Cerebellar cortex (tissue), 1 donor: ENCODE measurements around the gene ZC3H7A.
"Not testable (repeated sequence)": the region's sequence is repeated elsewhere in the genome, so short reads cannot be mapped to it uniquely, and the experiment has no call there.

ENCODE experiments used
- DNase-seq: peaks from one replicate; pipeline ENCODE4 v3.0.0-alpha.2; 2015; ENCODE audit warnings: low spot score

The ZC3H7A gene, protein sequence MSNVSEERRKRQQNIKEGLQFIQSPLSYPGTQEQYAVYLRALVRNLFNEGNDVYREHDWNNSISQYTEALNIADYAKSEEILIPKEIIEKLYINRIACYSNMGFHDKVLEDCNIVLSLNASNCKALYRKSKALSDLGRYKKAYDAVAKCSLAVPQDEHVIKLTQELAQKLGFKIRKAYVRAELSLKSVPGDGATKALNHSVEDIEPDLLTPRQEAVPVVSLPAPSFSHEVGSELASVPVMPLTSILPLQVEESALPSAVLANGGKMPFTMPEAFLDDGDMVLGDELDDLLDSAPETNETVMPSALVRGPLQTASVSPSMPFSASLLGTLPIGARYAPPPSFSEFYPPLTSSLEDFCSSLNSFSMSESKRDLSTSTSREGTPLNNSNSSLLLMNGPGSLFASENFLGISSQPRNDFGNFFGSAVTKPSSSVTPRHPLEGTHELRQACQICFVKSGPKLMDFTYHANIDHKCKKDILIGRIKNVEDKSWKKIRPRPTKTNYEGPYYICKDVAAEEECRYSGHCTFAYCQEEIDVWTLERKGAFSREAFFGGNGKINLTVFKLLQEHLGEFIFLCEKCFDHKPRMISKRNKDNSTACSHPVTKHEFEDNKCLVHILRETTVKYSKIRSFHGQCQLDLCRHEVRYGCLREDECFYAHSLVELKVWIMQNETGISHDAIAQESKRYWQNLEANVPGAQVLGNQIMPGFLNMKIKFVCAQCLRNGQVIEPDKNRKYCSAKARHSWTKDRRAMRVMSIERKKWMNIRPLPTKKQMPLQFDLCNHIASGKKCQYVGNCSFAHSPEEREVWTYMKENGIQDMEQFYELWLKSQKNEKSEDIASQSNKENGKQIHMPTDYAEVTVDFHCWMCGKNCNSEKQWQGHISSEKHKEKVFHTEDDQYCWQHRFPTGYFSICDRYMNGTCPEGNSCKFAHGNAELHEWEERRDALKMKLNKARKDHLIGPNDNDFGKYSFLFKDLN

DNA sequence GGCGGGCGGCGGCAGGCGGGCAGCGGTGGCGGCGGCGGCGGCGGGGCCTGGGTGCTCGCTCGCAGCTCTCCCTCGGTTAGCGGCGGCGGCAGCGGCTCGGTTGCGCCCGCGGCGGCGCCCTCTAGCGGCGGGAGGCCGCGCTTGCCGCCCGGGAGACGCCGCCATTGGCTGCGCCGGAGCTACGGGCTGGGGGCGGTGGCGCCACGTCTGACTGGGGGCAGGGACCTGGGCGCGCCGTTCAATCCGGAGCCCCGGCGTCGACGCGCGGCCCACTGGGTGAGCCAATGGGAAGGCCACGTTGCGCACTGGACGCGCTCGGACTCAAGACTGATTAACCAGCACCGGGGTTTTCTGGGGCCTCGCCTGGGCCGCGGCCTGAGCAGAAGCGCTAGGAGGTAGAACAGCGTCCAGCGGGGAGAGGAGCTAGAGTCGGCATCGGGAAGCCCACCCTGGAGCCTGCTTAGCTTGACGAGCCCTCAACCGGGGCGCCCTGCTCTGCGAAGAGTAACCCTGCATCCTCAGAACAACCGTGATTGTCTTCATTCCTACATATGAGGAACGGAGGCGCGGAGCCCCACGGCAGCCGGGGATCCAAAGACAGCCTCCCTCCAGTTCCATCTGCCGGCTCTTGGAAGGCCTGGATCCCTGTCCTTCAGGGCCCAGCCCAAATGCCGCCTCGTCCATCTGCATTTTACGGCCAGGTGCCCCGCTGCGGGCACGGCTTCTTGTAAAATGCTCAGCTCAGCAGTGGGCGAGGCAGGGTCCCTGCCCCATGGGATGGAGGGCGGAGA lies at the start of gene ZC3H7A:
ZC3H7A (minus strand) TSS at position 93 of the 791 bp plus-strand sequence. CDS start 14,904 bp downstream, outside the sequence.
- peak; percentile 97 for DNase-seq

GRCh38 chr16:11844499-11844898 lies 47.4 kb upstream of the ZC3H7A start:
- DNase-seq: no peak

DNA sequence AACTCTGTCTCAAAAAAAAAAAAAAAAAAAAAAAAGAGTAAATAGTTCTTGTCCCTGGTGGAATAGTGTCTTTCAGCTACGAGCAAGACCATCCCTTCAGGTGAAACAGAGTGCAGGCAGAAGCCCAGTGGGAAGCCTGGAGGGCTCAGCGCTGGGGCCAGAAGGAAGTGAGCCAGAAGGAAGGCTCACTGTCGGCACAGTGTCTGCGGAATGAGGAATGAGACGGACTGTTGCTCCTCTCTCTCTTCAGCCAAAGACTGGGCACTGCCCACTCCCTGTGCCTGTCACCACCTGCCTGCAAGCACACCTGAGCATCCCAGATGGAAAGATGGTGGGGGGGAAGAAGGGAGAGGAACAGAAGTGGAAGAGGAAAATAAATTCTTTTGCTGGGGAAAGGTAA lies 46.8 kb upstream of the ZC3H7A start:
- peak; percentile 72 for DNase-seq

- no peak for DNase-seq
Measured at GRCh38 chr16:11843206-11843605, 46.1 kb upstream of the ZC3H7A start.

DNA sequence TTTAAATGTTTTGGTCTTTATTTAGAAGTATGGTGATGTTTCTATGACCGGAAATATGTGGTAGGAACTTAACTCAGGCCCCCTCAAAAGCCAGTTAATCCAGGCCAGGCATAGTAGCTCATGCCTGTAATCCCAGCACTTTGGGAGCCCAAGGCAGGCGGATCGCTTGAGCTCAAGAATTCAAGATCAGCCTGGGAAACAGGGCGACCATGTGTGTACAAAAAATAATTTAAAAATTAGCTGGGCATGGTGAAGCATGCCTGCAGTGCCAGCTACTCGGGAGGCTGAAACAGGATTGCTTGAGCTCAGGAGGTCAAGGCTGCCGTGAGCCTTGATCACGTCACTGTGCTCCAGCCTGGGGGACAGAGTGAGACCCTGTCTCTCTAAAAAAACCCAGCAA lies 44.0 kb upstream of the ZC3H7A start:
- no peak for DNase-seq

DNA sequence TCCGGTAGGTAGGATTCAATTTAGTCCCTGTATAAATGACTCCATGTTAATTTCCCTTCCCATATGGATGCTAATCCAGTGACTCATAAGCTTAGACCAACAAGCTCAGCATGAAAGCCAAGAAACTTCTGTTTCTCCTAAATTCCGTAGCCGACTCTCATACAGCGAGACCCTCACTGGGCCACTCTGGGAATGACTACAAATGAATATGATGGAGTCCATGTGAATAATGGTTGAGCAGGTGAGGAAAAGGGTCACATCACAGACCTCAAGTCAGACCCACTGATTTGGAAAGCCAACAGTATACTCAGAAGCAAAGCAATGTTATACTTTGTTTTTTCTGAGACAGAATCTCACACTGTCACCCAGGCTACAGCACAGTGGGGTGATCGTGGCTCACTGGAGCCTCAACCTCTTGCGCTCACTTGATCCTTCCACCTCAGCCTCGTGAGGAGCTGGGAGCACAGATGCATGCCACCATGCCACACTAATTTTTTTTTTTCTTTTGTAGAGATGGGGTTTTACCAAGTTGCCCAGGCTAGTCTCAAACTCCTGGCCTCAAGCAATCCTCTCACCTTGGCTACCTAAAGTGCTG lies 39.7 kb upstream of the ZC3H7A start:
- DNase-seq: peak; percentile 80

- DNase-seq: peak; percentile 85
Measured at GRCh38 chr16:11835891-11836649, 39.0 kb upstream of the ZC3H7A start.

DNA sequence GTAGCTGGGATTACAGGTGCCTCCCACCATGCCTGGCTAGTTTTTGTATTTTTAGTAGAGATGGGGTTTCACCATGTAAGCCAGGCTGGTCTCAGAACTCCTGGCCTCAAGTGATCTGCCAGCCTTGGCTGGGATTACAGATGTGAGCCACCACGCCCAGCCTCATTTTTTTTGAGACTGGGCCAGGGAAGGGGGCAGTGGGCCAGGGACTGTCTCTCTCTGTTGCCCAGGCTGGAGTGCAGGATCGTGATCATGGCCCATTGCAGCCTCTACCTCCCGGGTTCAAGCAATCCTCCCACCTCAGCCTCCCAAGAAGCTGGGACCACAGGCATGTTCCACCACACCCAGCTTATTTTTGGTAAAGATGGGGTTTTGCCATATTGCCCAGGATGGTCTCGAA lies 38.3 kb upstream of the ZC3H7A start:
- no peak for DNase-seq

DNA sequence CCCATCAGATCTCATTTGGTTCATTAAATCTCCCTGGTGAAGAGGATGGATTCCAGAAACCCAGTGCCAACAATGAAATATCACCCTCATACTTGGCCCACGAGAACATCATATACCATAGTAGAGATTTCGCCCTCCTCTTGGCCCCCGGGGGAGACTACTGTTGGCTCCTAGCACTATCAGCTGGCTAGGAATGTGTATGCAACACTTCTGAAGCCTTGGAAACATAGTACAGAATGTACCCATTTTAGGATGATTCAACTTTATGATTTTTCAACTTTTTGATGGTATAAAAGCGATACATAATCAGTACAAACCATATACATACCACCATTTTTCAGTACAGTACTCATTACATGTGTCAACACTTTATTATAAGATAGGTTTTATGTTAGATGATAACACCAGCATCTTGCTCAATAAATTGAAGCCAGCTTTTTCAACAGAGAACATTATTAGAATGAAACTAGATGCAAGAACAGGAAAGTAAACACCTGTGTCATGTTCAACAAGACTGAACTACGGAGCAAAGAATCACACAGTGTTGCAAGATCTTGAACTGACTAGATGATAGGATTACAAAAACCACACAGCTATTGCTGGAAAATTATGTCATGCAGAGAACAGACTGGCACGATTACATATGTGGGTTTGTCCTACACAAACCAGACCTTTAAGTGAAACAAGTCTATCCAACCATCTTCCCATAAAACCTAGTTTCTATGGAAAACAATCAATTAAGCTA lies 37.1 kb upstream of the ZC3H7A start:
- DNase-seq: no peak

DNA sequence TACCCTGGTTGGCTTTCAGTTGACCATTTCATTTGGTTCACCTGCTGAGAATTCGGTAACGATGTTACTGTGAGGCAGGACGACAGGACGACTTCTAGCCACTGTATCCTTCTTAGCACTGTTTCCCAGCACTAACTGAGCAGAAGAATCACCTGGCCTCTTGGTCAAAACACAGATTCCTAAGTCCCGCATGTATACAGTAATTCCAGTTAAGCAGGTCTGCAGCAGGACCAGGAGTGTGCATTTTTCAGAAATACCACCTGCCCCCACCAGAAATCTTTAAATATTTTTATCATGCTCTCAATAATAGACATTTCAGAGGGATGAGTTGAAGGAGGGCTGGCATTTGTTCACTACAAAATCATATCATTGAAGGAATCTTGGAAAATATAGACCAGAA lies 31.6 kb upstream of the ZC3H7A start:
- DNase-seq: no peak

DNA sequence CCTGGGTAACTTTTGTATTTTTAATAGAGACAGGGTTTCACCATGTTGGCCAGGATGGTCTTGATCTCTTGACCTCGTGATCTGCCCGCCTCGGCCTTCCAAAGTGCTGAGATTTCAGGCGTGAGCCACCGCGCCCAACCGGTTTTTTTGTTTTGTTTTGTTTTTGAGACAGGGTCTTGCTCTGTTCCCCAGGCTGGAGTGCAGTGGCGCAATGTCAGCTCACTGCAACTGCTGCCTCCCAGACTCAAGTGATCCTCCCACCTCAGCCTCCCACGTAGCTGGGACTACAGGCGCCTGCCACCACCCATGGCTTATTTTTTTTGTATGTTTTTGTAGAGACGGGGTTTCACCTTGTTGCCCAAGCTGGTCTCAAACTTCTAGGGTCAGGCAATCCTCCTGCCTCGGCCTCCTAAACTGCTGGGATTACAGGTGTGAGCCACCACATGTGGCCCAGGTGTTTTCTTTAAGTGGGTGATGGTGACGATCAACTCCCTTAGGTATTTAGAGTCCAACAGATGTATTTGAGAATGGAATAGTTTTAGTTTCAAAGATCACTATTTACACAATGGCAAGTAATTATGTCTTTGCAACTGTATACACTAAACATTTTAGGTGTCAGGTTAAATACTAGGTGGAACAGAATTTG lies 28.6 kb upstream of the ZC3H7A start:
- not testable (repeated sequence) for DNase-seq

GRCh38 chr16:11824362-11824761 lies 27.3 kb upstream of the ZC3H7A start:
- DNase-seq: no peak

DNA sequence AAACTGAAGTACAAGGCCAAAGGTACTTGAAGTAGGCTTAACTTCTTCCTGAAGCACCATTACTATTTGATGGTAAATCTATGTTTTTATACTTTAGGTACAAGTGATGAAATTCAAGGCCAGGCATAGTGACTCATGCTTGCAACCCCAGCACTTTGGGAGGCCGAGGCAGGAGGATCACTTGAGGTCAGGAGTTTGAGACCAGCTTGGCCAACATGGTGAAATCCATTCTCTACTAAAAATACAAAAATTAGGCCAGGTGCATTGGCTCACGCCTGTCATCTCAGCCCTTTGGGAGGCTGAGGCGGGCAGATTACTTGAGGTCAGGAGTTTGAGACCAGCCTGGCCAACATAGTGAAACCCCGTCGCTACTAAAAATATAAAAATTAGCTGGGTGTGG lies 26.6 kb upstream of the ZC3H7A start:
- not testable (repeated sequence) for DNase-seq

- no peak for DNase-seq
Measured at GRCh38 chr16:11819798-11820197, 22.7 kb upstream of the ZC3H7A start.

- not testable (repeated sequence) for DNase-seq
Measured at GRCh38 chr16:11818970-11819369, 21.9 kb upstream of the ZC3H7A start.

- DNase-seq: no peak
Measured at GRCh38 chr16:11816123-11816522, 19.1 kb upstream of the ZC3H7A start.

DNA sequence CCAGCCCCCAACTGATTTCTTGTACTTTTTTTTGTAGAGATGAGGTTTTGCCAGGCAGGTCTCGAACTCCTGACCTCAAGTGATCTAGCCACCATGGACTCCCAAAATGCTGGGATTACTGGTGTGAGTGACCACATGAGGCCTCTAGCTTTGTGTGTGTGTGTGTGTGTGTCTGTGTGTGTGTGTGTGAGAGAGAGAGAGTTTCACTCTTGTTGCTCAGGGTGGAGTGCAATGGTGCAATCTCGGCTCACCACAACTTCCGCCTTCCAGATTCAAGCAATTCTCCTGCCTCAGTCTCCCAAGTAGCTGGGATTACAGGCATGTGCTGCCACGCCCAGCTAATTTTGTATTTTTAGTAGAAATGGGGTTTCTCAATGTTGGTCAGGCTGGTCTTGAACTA lies 17.7 kb upstream of the ZC3H7A start:
- DNase-seq: not testable (repeated sequence)

DNA sequence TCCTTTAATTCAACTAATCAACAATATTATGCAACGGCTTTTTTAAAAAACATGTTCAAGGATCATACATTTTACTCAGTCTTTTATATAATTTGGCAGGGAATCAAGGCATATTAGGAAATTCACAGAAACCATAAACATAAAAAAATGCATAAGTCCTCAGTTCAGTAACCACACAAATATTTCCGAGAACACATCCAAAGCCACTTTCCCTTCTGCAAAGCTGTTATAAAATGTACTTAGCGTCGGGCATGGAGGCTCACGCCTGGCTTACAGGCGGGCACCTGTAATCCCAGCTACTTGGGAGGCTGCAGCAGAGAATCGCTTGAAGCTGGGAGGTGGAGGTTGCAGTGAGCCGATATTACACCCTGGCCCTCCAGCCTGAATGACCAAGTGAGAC lies 9.7 kb upstream of the ZC3H7A start:
- no peak for DNase-seq

- DNase-seq: no peak
Measured at GRCh38 chr16:11805556-11805955, 8.5 kb upstream of the ZC3H7A start.
